SK-N-SH (cell line): ENCODE data around the gene MS4A4E. TPM values are rescaled to one million over a fixed set of nuclear protein-coding genes. Genes with fewer than 3 reads are reported as not detected.
"Not testable (repeated sequence)": the region's sequence is repeated elsewhere in the genome, so short reads cannot be mapped to it uniquely, and the experiment has no call there.

Source experiments
- CTCF ChIA-PET: fragments of 300-600, 350-600 bp; formaldehyde crosslinking; extraction: SDS; loops from one replicate; lab custom pipeline; 2021; lab: Yijun Ruan, JAX
- POLR2A ChIA-PET: fragments of 350-600 bp; sonication (Branson Sonifier 250); formaldehyde crosslinking; extraction: SDS; loops from one replicate; lab custom pipeline; 2020; ENCODE audit warnings: antibody characterized with exemption, inconsistent platforms; lab: Yijun Ruan, JAX
- DNase-seq: peaks from one replicate; pipeline ENCODE4 v3.0.0; 2012
- H2AFZ ChIP-seq: fragments of 200-600 bp; sonication (generic); 2 replicates; pipeline ENCODE4 v1.8.1; 2016; ENCODE audit warnings: antibody characterized with exemption, mild to moderate bottlenecking, low read depth
- H3F3A ChIP-seq: fragments of 200-600 bp; sonication (generic); replicated peaks from 2 replicates; pipeline ENCODE3; 2016; ENCODE audit warnings: antibody characterized with exemption, mild to moderate bottlenecking; ENCODE audit not compliant: insufficient read depth
- H3K27ac ChIP-seq, 2 experiments: fragments of 200-500 bp in 1 of 2; fragments of 200-600 bp in 1 of 2; sonication (Bioruptor generic) in 1 of 2; sonication (generic), shearing (Covaris generic) in 1 of 2; 2 replicates each; pipeline versions ENCODE4 v1.5.1 to v1.6.1; 2014 to 2016; ENCODE audit warnings: low read depth in 2 of 2, inconsistent platforms in 1 of 2, low read length in 1 of 2, mild to moderate bottlenecking in 1 of 2, mixed read lengths in 1 of 2
- H3K27me3 ChIP-seq: fragments of 200-600 bp; sonication (generic), shearing (Covaris generic); 2 replicates; pipeline ENCODE4 v1.6.1; 2016; ENCODE audit warnings: mixed run types; ENCODE audit not compliant: insufficient read depth
- H3K36me3 ChIP-seq, 2 experiments: fragments of 200-500 bp in 1 of 2; fragments of 200-600 bp in 1 of 2; sonication (Bioruptor generic) in 1 of 2; sonication (generic) in 1 of 2; replicated peaks in 1 of 2; 2 replicates each; pipeline versions ENCODE3 to v1.5.1; 2014 to 2016; ENCODE audit warnings: low read length in 1 of 2, mild to moderate bottlenecking in 1 of 2; ENCODE audit not compliant: insufficient read depth in 2 of 2, control insufficient read depth in 1 of 2
- H3K4me1 ChIP-seq, 2 experiments: fragments of 200-500 bp in 1 of 2; fragments of 200-600 bp in 1 of 2; sonication (Bioruptor generic) in 1 of 2; sonication (generic), shearing (Covaris generic) in 1 of 2; 2 replicates each; pipeline versions ENCODE4 v1.5.1 to v1.6.1; 2014 to 2016; ENCODE audit warnings: low read depth in 1 of 2, low read length in 1 of 2, mixed run types in 1 of 2; ENCODE audit not compliant: insufficient read depth in 2 of 2, control insufficient read depth in 1 of 2
- H3K4me2 ChIP-seq: fragments of 200-600 bp; sonication (generic), shearing (Covaris generic); 2 replicates; pipeline ENCODE4 v1.6.1; 2017; ENCODE audit warnings: mixed run types
- H3K4me3 ChIP-seq, 2 experiments: fragments of 200-500 bp in 1 of 2; fragments of 200-600 bp in 1 of 2; sonication (Bioruptor generic) in 1 of 2; sonication (generic), shearing (Covaris generic) in 1 of 2; 2 replicates each; pipeline versions ENCODE4 v1.5.1 to v1.8.1; 2014 to 2016; ENCODE audit warnings: low read depth in 2 of 2, inconsistent platforms in 1 of 2, low read length in 1 of 2, mild to moderate bottlenecking in 1 of 2, mixed read lengths in 1 of 2, moderate library complexity in 1 of 2
- H3K79me2 ChIP-seq: fragments of 200-600 bp; sonication (generic); 2 replicates; pipeline ENCODE4 v1.8.1; 2017; ENCODE audit warnings: mild to moderate bottlenecking; ENCODE audit not compliant: insufficient read depth
- H3K9ac ChIP-seq: fragments of 200-600 bp; sonication (generic); 2 replicates; pipeline ENCODE4 v1.6.1; 2017; ENCODE audit warnings: mixed run types
- H3K9me2 ChIP-seq: fragments of 200-600 bp; sonication (generic); 2 replicates; pipeline ENCODE4 v1.6.1; 2017; ENCODE audit warnings: mixed run types
- H3K9me3 ChIP-seq: fragments of 200-600 bp; sonication (generic); 2 replicates; pipeline ENCODE4 v1.6.1; 2017; ENCODE audit warnings: mixed run types, mild to moderate bottlenecking, moderate library complexity
- H4K20me1 ChIP-seq: fragments of 200-600 bp; sonication (generic); 2 replicates; pipeline ENCODE4 v1.6.1; 2017; ENCODE audit warnings: mild to moderate bottlenecking, mixed run types; ENCODE audit not compliant: insufficient read depth
- CHD2 ChIP-seq: fragments of 150-350 bp; IDR thresholded peaks from 2 replicates; pipeline ENCODE4 v1.6.1; 2018; ENCODE audit warnings: low read length; ENCODE audit not compliant: partially characterized antibody
- CTCF ChIP-seq: fragments of 200-600 bp; sonication (generic); IDR thresholded peaks from 2 replicates; pipeline ENCODE4 v1.6.1; 2017; ENCODE audit warnings: antibody characterized with exemption, mild to moderate bottlenecking, moderate library complexity
- ELF1 ChIP-seq: IDR thresholded peaks from 2 replicates; pipeline ENCODE4 v1.4.0; 2012
- EZH2phosphoT487 ChIP-seq: fragments of 200-600 bp; sonication (generic); IDR thresholded peaks from 2 replicates; pipeline ENCODE4 v1.6.1; 2017; ENCODE audit warnings: low read depth, mixed run types, mild to moderate bottlenecking, antibody characterized with exemption, moderate library complexity, borderline replicate concordance
- FOSL2 ChIP-seq: IDR thresholded peaks from 2 replicates; pipeline ENCODE4 v1.4.0; 2012; ENCODE audit warnings: low read depth, mild to moderate bottlenecking, moderate library complexity, borderline replicate concordance
- FOXJ3 ChIP-seq: sonication (generic); formaldehyde crosslinking; IDR thresholded peaks from 2 replicates; pipeline ENCODE4 v1.5.1; 2020; ENCODE audit warnings: mild to moderate bottlenecking, missing genetic modification reagents
- GATA2 ChIP-seq: sonication (generic); formaldehyde crosslinking; IDR thresholded peaks from 2 replicates; pipeline ENCODE4 v1.5.0; 2020; ENCODE audit warnings: mild to moderate bottlenecking, missing genetic modification reagents
- JUND ChIP-seq: IDR thresholded peaks from 2 replicates; pipeline ENCODE4 v1.4.0; 2012
- MEF2A ChIP-seq: IDR thresholded peaks from 2 replicates; pipeline ENCODE4 v1.4.0; 2012; ENCODE audit warnings: low read depth, borderline replicate concordance
- MXI1 ChIP-seq: IDR thresholded peaks from 2 replicates; pipeline ENCODE4 v1.6.1; 2012; ENCODE audit warnings: mild to moderate bottlenecking, low read depth, low read length, improper control_type of control experiment
- NFIC ChIP-seq: IDR thresholded peaks from 2 replicates; pipeline ENCODE4 v1.4.0; 2012; ENCODE audit warnings: borderline replicate concordance
- POLR2AphosphoS5 ChIP-seq: IDR thresholded peaks from 2 replicates; pipeline ENCODE4 v1.6.1; 2012; ENCODE audit warnings: low read depth, low read length
- RAD21 ChIP-seq: IDR thresholded peaks from 2 replicates; pipeline ENCODE4 v1.6.1; 2012; ENCODE audit warnings: mild to moderate bottlenecking, low read length
- RXRA ChIP-seq: IDR thresholded peaks from 2 replicates; pipeline ENCODE4 v1.4.0; 2012; ENCODE audit warnings: low read depth, mild to moderate bottlenecking, borderline replicate concordance
- SMC3 ChIP-seq: IDR thresholded peaks from 2 replicates; pipeline ENCODE4 v1.6.1; 2012; ENCODE audit warnings: low read depth, low read length, improper control_type of control experiment
- TAF1 ChIP-seq: IDR thresholded peaks from 2 replicates; pipeline ENCODE4 v1.6.1; 2012; ENCODE audit warnings: low read depth, mild to moderate bottlenecking, low read length, moderate library complexity, borderline replicate concordance
- TEAD4 ChIP-seq: IDR thresholded peaks from 2 replicates; pipeline ENCODE4 v1.4.0; 2012; ENCODE audit warnings: mild to moderate bottlenecking, borderline replicate concordance; ENCODE audit not compliant: insufficient read depth
- USF1 ChIP-seq: IDR thresholded peaks from 2 replicates; pipeline ENCODE4 v1.4.0; 2012; ENCODE audit warnings: low read depth, borderline replicate concordance
- YY1 ChIP-seq: IDR thresholded peaks from 2 replicates; pipeline ENCODE4 v1.4.0; 2012; ENCODE audit warnings: low read depth, mild to moderate bottlenecking
- WGBS: methylation state at CpG from one replicate; pipeline ENCODE4 v1.1.6; 2017; ENCODE audit warnings: low lambda C conversion rate; 5-methylcytosine and 5-hydroxymethylcytosine counted together
- polyA plus RNA-seq, 3 experiments: library from polyadenylated mRNA; depleted of rRNA; stranded (reverse); fragments of >200 nt; gene quantifications; 2 replicates each; pipeline ENCODE4 v1.2.3, GENCODE V29; 2012

The MS4A4E gene
- polyA plus RNA-seq, 1 of the 3 experiments (the other 2 are of a cell fraction): not detected

GRCh38 chr11:60193687-60194433, 49.1 kb downstream of the MS4A4E start:
- Histone ChIP-seq H3K9ac (no peak overlapping the region), H2AFZ (no peak overlapping the region), H3K4me2 (no peak overlapping the region), H3K9me2 (no peaks in the 10 kb centered on the region), H3K9me3 (no peaks in the 10 kb centered on the region), H3K27me3 (no peaks in the 10 kb centered on the region), H3K4me3 (peak overlapping the region in 1 of 2 experiments; percentile 6; a peak in 1 of 4 replicates), H3K36me3 (no peaks in the 10 kb centered on the region), H4K20me1 (no peaks in the 10 kb centered on the region), H3F3A (no peaks in the 10 kb centered on the region), H3K79me2 (no peaks in the 10 kb centered on the region), H3K27ac (no peak overlapping the region), H3K4me1 (no peaks in the 10 kb centered on the region)
- peak; percentile 52 for DNase-seq
- POLR2A ChIA-PET: no interaction called here
- TF ChIP-seq NFIC (no peak), RAD21 (peak; percentile 59), YY1 (no peak), JUND (no peak), FOSL2 (no peak), MXI1 (no peak), CTCF (peak; percentile 85), USF1 (no peak), TEAD4 (no peak), MEF2A (no peak), EZH2phosphoT487 (no peak), ELF1 (no peak), CHD2 (no peak), TAF1 (no peak), POLR2AphosphoS5 (no peak), SMC3 (peak; percentile 67), FOXJ3 (CRISPR knock-in tag) (no peak), RXRA (no peak), GATA2 (CRISPR knock-in tag) (no peak)
- CTCF ChIA-PET: interaction anchor here (0.6 to 1.6 kb wide), 13 partner anchors 9 to 382 kb away, joined by 3 to 8 read pairs (median 3); partner anchors contain the start of gene MS4A6A
- 0% methylated on average over 1 of the region's 1 CpG for WGBS

GRCh38 chr11:60192564-60192963, 50.4 kb downstream of the MS4A4E start:
- H3F3A ChIP-seq, H3K4me1 ChIP-seq, H3K36me3 ChIP-seq, H4K20me1 ChIP-seq, H3K4me3 ChIP-seq, POLR2A ChIA-PET, H3K4me2 ChIP-seq, H3K9me3 ChIP-seq, H2AFZ ChIP-seq, H3K27ac ChIP-seq, H3K9me2 ChIP-seq, H3K27me3 ChIP-seq, H3K9ac ChIP-seq, DNase-seq, H3K79me2 ChIP-seq: not testable (repeated sequence)
- CTCF ChIA-PET: interaction anchor here (1.0 to 1.5 kb wide), 4 partner anchors 10 to 26 kb away, joined by 3 to 8 read pairs (median 4); partner anchors contain the start of gene MS4A6A
- 17% methylated on average over 4 of the region's 4 CpGs for WGBS

DNA sequence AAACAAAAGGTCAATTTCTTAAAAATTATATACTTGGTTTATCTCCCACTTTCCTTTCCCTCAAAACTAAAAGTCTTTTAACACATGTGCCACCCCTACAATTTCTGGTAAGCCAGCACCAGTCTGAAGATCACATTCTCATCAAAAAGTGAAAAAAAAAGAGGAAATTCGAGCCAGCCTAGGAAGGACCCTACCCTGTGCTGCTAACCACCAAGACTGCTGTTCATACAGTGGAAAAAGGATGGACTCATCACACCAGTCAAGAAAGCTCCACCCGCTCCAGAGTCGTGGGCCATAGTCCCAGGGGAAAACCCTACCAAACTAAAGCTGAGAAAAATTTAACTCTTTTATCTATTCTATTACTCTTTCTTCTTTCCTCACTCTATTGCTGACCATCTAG, 54.5 kb downstream of the MS4A4E start:
- H3K4me1 ChIP-seq, CTCF ChIA-PET, H3K9me3 ChIP-seq, H4K20me1 ChIP-seq, H3K36me3 ChIP-seq, H2AFZ ChIP-seq, DNase-seq, H3K79me2 ChIP-seq, H3K4me3 ChIP-seq, H3K9me2 ChIP-seq, H3K27ac ChIP-seq, H3K9ac ChIP-seq, H3K4me2 ChIP-seq, H3F3A ChIP-seq, POLR2A ChIA-PET, H3K27me3 ChIP-seq: not testable (repeated sequence)
- 9% methylated on average over 3 of the region's 3 CpGs for WGBS
